Prostate gland (tissue), 2 donors: Measurements from ENCODE around the gene GSG1L. TPM values are rescaled to one million over a fixed set of nuclear protein-coding genes. Genes with fewer than 3 reads are reported as not detected.

Experiments used
- DNase-seq: peaks from one replicate; pipeline ENCODE4 v3.0.0-alpha.2; 2019; ENCODE audit warnings: low spot score
- H3K27ac ChIP-seq, 2 donors: fragments of 200-600 bp; sonication (generic); 2 replicates each; pipeline ENCODE4 v1.5.1; 2017 to 2019
- H3K27me3 ChIP-seq: fragments of 200-600 bp; sonication (generic); replicated peaks from 2 replicates; pipeline ENCODE4 v1.5.1; 2019; ENCODE audit not compliant: insufficient read depth
- H3K36me3 ChIP-seq, 2 donors: fragments of 200-600 bp; sonication (generic); 1 replicate in 1 of 2; 2 replicates in 1 of 2; pipeline versions ENCODE4 v1.5.1 to v1.8.1; 2017 to 2019
- H3K4me1 ChIP-seq: fragments of 200-600 bp; sonication (generic); replicated peaks from 2 replicates; pipeline ENCODE4 v1.5.1; 2019
- H3K4me3 ChIP-seq, 2 donors: fragments of 200-600 bp; sonication (generic); 2 replicates each; pipeline ENCODE4 v1.5.1; 2017 to 2019
- H3K9me3 ChIP-seq: fragments of 200-600 bp; sonication (generic); 2 replicates; pipeline ENCODE4 v1.5.1; 2017
- CTCF ChIP-seq, 4 experiments: fragments of 200-600 bp in 2 of 4; fragments of 450-650 bp in 2 of 4; sonication (generic) in 2 of 4; IDR thresholded peaks; 1 replicate in 3 of 4; 2 replicates in 1 of 4; pipeline ENCODE4 v1.5.1; 2016 to 2019; ENCODE audit warnings: antibody characterized with exemption in 4 of 4, mild to moderate bottlenecking in 2 of 4, moderate library complexity in 2 of 4
- POLR2A ChIP-seq: fragments of 450-650 bp; IDR thresholded peaks from one replicate; pipeline ENCODE4 v1.6.1; 2016; ENCODE audit warnings: antibody characterized with exemption, mild to moderate bottlenecking
- POLR2AphosphoS5 ChIP-seq: sonication (generic); formaldehyde crosslinking; IDR thresholded peaks from one replicate; pipeline ENCODE4 v1.6.1; 2017; ENCODE audit warnings: antibody characterized with exemption
- WGBS: methylation state at CpG from one replicate; pipeline ENCODE4 v1.1.5; 2018; 5-methylcytosine and 5-hydroxymethylcytosine counted together
- intact Hi-C: fragments of 100-400 bp; cut with DNase I; formaldehyde crosslinking; loops from one replicate; pipeline ENCODE4 v1.14.2; 2022
- total RNA-seq, 2 donors: library from RNA; depleted of rRNA; stranded (reverse); fragments of >200 nt; gene quantifications; one replicate each; pipeline ENCODE4 v1.1.0, GENCODE V29; 2016

GSG1L gene
- total RNA-seq, 2 donors from 2014 or later: 0.91 TPM; not detected in 1

DNA sequence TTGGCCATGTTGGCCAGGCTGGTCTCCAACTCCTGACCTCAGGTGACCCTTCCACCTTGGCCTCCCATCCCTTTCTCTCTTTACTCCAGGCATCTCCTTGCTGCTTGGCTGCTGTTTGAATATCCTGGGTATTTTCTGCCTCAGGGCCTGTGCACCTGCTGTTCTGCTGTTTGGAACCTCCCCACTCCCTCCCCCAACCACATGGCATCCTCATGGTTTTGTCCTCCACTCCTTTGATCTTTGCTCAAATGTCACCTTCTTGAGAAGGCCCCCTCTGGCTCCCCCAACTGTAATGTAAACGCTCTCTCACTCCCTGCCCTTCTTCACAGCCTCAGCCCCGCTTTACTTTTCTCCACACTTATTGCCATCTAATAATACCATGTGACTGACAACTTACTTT, 152.0 kb downstream of the GSG1L start:
- no peaks in the 10 kb centered on the region for H3K9me3 ChIP-seq
- H3K36me3 ChIP-seq: no peaks in the 10 kb centered on the region
- DNase-seq: no peak
- H3K4me3 ChIP-seq: no peak overlapping the region
- intact Hi-C loops: no loop called here
- no peaks in the 10 kb centered on the region for H3K4me1 ChIP-seq
- H3K27me3 ChIP-seq: no peaks in the 10 kb centered on the region
- no peak overlapping the region for H3K27ac ChIP-seq
- WGBS: 37% methylated on average over 2 of the region's 2 CpGs
- TF ChIP-seq CTCF (IDR thresholded peaks at IDR 0.05) (no peak), POLR2A (no peak), POLR2AphosphoS5 (no peak)

DNA sequence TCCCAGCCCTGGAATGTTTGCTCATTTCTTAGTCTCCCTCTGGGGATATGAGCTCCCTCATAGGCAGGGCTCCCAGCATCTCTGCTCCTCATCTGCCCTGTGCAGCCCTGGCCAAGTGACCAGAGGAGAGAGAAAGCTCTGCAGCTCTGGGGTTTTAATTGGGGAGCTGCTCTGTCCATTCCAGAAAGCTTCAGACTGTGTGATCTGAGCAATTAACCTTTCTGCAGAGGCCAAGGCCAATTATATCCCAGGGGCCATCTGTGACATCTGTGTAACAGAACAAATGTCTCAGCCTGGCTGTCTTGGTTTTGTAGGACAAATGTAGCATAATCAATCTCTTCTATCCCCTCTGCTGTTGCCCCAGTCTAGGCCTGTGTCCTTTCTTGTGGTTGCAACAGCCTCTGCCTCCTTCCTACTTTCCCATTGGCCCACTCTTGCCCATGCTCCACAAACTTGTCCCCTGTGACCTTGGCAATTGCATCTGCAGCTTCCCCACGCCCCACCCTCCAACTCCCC, 156.0 kb downstream of the GSG1L start:
- TF ChIP-seq POLR2A: no peak
- TF ChIP-seq POLR2AphosphoS5: no peak
- TF ChIP-seq CTCF (IDR thresholded peaks at IDR 0.05): no peak

DNA sequence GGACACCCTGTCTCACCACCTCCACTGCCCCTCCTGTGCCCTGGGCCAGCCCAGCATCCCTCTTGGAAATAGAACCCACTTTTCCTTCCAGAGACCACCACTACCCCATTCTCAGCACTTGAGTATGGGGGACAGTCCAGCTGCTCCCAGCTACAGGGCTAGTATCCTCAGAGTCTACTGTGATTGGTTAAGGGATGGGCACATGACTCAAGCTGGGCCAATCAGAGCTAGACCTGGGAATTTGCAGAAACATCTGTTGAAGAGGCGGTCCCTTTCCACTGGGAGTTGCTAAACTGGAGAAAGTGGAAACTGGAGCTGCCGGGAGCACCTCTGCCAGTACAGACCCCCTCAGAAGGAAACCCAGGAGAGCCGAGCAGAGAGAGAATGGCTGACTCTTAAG, 156.6 kb downstream of the GSG1L start:
- H3K4me1 ChIP-seq: no peaks in the 10 kb centered on the region
- 78% methylated on average over 3 of the region's 3 CpGs for WGBS
- H3K9me3 ChIP-seq: no peaks in the 10 kb centered on the region
- H3K27ac ChIP-seq: no peak overlapping the region
- H3K4me3 ChIP-seq: no peak overlapping the region
- TF ChIP-seq POLR2A (no peak), POLR2AphosphoS5 (no peak), CTCF (IDR thresholded peaks at IDR 0.05) (no peak)
- no peak for DNase-seq
- no peaks in the 10 kb centered on the region for H3K27me3 ChIP-seq
- H3K36me3 ChIP-seq: no peaks in the 10 kb centered on the region
- intact Hi-C loops: no loop called here

More for the DNA sequence above, 156.0 kb downstream of the GSG1L start:
- H3K4me3 ChIP-seq: no peak overlapping the region
- no peaks in the 10 kb centered on the region for H3K36me3 ChIP-seq
- intact Hi-C loops: no loop called here
- no peaks in the 10 kb centered on the region for H3K4me1 ChIP-seq
- H3K9me3 ChIP-seq: no peaks in the 10 kb centered on the region
- H3K27ac ChIP-seq: no peak overlapping the region
- 59% methylated on average over 1 of the region's 1 CpG for WGBS
- DNase-seq: no peak
- H3K27me3 ChIP-seq: no peaks in the 10 kb centered on the region

DNA sequence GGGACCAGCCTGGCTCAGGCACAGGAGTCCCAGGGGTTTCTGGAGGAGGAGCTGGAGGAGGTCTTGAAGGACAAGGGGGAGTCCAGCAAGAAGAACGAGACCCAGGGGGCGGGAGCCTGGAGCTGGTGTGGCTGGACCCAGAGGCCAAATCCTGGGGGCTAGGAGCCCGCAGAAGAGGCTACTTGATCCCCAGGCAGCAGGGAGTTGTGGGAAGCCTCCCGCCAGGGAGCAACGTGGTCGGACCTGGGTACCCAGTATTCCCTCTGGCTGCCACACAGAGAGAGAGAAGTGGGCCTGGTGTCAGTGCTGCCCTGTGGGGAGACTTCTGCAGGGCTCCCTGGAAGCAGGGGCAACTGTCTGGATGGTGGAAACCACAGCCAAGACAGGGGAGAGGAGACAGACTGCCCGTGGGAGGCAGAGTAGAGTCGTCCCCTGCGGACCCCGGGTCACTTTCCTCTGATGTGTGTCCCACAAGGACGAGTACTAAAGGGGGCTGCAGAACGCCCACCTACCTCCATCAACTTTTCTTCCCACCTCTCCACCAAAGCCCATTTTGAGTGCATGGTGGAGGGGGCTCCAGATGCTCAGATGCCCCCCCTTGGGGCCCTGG, 160.4 kb downstream of the GSG1L start:
- H3K27me3 ChIP-seq: no peaks in the 10 kb centered on the region
- no peaks in the 10 kb centered on the region for H3K4me1 ChIP-seq
- H3K27ac ChIP-seq: no peak overlapping the region
- no peak overlapping the region for H3K4me3 ChIP-seq
- 67% methylated on average over 12 of the region's 12 CpGs for WGBS
- intact Hi-C loops: no loop called here
- H3K9me3 ChIP-seq: no peaks in the 10 kb centered on the region
- DNase-seq: no peak
- TF ChIP-seq CTCF (IDR thresholded peaks at IDR 0.05) (no peak), POLR2A (no peak), POLR2AphosphoS5 (no peak)
- no peaks in the 10 kb centered on the region for H3K36me3 ChIP-seq

DNA sequence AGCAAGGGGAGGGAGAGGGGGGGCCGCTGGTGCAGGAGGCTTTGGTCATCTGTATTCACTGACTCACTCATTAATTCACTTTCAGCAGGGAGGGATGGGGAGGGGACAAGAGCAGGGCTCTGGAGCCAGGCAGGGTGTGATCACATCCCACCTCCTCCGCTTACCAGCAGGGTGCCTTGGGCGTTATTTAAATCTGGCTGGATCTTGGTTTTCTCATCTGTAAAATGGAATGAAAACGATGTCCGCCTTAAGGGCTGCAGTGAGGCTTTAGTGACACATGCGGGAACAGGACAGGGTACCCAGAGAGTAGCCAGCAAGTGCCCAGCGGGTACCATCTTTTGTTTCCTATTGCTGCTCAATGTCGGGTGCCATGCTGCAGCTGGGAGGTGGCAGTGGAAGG, 161.0 kb downstream of the GSG1L start:
- 87% methylated on average over 8 of the region's 8 CpGs for WGBS
- Histone ChIP-seq H3K4me1 (no peaks in the 10 kb centered on the region), H3K9me3 (no peaks in the 10 kb centered on the region), H3K27ac (no peak overlapping the region), H3K27me3 (no peaks in the 10 kb centered on the region), H3K36me3 (no peaks in the 10 kb centered on the region), H3K4me3 (no peak overlapping the region)
- intact Hi-C loops: no loop called here
- no peak for DNase-seq
- TF ChIP-seq POLR2A (no peak), POLR2AphosphoS5 (no peak), CTCF (IDR thresholded peaks at IDR 0.05) (no peak)
